Mesenchymal stem cell (in vitro differentiated cells and primary cell): Measurements from ENCODE around the gene OTOS.
A peak's percentile ranks its signal among the peaks of the same experiment; 100 is the strongest.

Experiments used
- DNase-seq: peaks from one replicate; pipeline ENCODE4 v3.0.0-alpha.2; 2013
- H2AFZ ChIP-seq: one replicate; pipeline ENCODE4 v1.6.1; 2013; ENCODE audit warnings: low read depth, mild to moderate bottlenecking, control low read depth, inconsistent platforms, low read length, moderate library complexity
- H2AK5ac ChIP-seq: 2 replicates; pipeline ENCODE4 v1.6.1; 2013; ENCODE audit warnings: low read length, moderate library complexity, mild to moderate bottlenecking, inconsistent platforms; ENCODE audit not compliant: severe bottlenecking
- H2BK120ac ChIP-seq: one replicate; pipeline ENCODE4 v1.6.1; 2013; ENCODE audit warnings: low read depth, mild to moderate bottlenecking, inconsistent platforms, low read length, moderate library complexity
- H2BK12ac ChIP-seq, 2 experiments: one replicate each; pipeline ENCODE4 v1.6.1; 2013; ENCODE audit warnings: inconsistent platforms in 2 of 2, low read length in 2 of 2, mild to moderate bottlenecking in 2 of 2, moderate library complexity in 2 of 2, control low read depth in 1 of 2
- H2BK15ac ChIP-seq: one replicate; pipeline ENCODE4 v1.6.1; 2013; ENCODE audit warnings: mild to moderate bottlenecking, low read depth, inconsistent platforms; ENCODE audit not compliant: poor library complexity, severe bottlenecking
- H2BK5ac ChIP-seq: 2 replicates; pipeline ENCODE4 v1.6.1; 2013; ENCODE audit warnings: low read depth, mild to moderate bottlenecking, low read length, control low read depth, inconsistent platforms; ENCODE audit not compliant: poor library complexity, severe bottlenecking
- H3K14ac ChIP-seq, 2 experiments: one replicate each; pipeline ENCODE4 v1.6.1; 2013; ENCODE audit warnings: inconsistent platforms in 2 of 2, low read length in 2 of 2, control low read depth in 1 of 2, mild to moderate bottlenecking in 1 of 2, moderate library complexity in 1 of 2
- H3K18ac ChIP-seq, 2 experiments: one replicate each; pipeline ENCODE4 v1.6.1; 2013; ENCODE audit warnings: inconsistent platforms in 2 of 2, low read length in 2 of 2, control low read depth in 1 of 2, low read depth in 1 of 2, mild to moderate bottlenecking in 1 of 2
- H3K23ac ChIP-seq, 2 experiments: one replicate each; pipeline ENCODE4 v1.6.1; 2013; ENCODE audit warnings: inconsistent platforms in 2 of 2, low read length in 2 of 2, mild to moderate bottlenecking in 2 of 2, moderate library complexity in 2 of 2, control low read depth in 1 of 2
- H3K27ac ChIP-seq: 2 replicates; pipeline ENCODE4 v1.5.1; 2013; ENCODE audit warnings: mild to moderate bottlenecking, moderate library complexity, low read length, control low read depth, inconsistent platforms; ENCODE audit not compliant: poor library complexity, severe bottlenecking
- H3K27me3 ChIP-seq, 2 experiments: 2 replicates each; pipeline versions ENCODE4 v1.6.1 to v1.7.0; 2013; ENCODE audit warnings: low read length in 2 of 2, mild to moderate bottlenecking in 2 of 2, moderate library complexity in 2 of 2, control low read depth in 1 of 2, inconsistent platforms in 1 of 2; ENCODE audit not compliant: control insufficient read depth in 1 of 2, insufficient read depth in 1 of 2
- H3K36me3 ChIP-seq, 2 experiments: 2 replicates each; pipeline versions ENCODE4 v1.6.1 to v1.7.0; 2013; ENCODE audit warnings: low read length in 2 of 2, control low read depth in 1 of 2, inconsistent platforms in 1 of 2, low read depth in 1 of 2, mild to moderate bottlenecking in 1 of 2; ENCODE audit not compliant: insufficient read depth in 2 of 2, control insufficient read depth in 1 of 2
- H3K4ac ChIP-seq, 2 experiments: one replicate each; pipeline ENCODE4 v1.6.1; 2013; ENCODE audit warnings: inconsistent platforms in 2 of 2, low read length in 2 of 2, mild to moderate bottlenecking in 2 of 2, moderate library complexity in 2 of 2, control low read depth in 1 of 2, low read depth in 1 of 2
- H3K4me1 ChIP-seq: 2 replicates; pipeline ENCODE4 v1.6.1; 2013; ENCODE audit warnings: low read depth, low read length, control low read depth; ENCODE audit not compliant: control insufficient read depth, insufficient read depth
- H3K4me2 ChIP-seq: 2 replicates; pipeline ENCODE4 v1.6.1; 2013; ENCODE audit warnings: low read length, mild to moderate bottlenecking, inconsistent platforms; ENCODE audit not compliant: poor library complexity, severe bottlenecking
- H3K4me3 ChIP-seq, 2 experiments: 2 replicates each; pipeline versions ENCODE4 v1.5.1 to v1.7.0; 2013; ENCODE audit warnings: low read length in 2 of 2, mild to moderate bottlenecking in 2 of 2, control low read depth in 1 of 2, low read depth in 1 of 2; ENCODE audit not compliant: insufficient read depth in 1 of 2
- H3K79me1 ChIP-seq: replicated peaks from 2 replicates; pipeline ENCODE4 v1.6.1; 2013; ENCODE audit warnings: mild to moderate bottlenecking, control low read depth, low read length, inconsistent platforms; ENCODE audit not compliant: poor library complexity, severe bottlenecking
- H3K9ac ChIP-seq: 2 replicates; pipeline ENCODE4 v1.7.0; 2013; ENCODE audit warnings: mild to moderate bottlenecking, low read length, moderate library complexity
- H3K9me3 ChIP-seq: 2 replicates; pipeline ENCODE4 v1.7.0; 2013; ENCODE audit warnings: mild to moderate bottlenecking, low read length; ENCODE audit not compliant: control insufficient read depth
- H4K8ac ChIP-seq: one replicate; pipeline ENCODE4 v1.6.1; 2013; ENCODE audit warnings: inconsistent platforms, mild to moderate bottlenecking, low read length, moderate library complexity
- H4K91ac ChIP-seq: one replicate; pipeline ENCODE4 v1.6.1; 2013; ENCODE audit warnings: mild to moderate bottlenecking, low read length, inconsistent platforms
- WGBS: methylation state at CpG from one replicate; pipeline ENCODE4 v1.1.7; 2013; ENCODE audit warnings: mixed read lengths; 5-methylcytosine and 5-hydroxymethylcytosine counted together

Gene OTOS

GRCh38 chr2:240164586-240164985 lies 24.1 kb upstream of the OTOS start:
- Histone ChIP-seq H3K14ac (no peak overlapping the region), H3K9ac (no peak overlapping the region), H3K27me3 (peaks cover 0 to 53% of the 10 kb centered on the region in 2 experiments), H3K79me1 (no peaks in the 10 kb centered on the region), H3K27ac (no peak overlapping the region), H3K4me2 (no peak overlapping the region), H2AFZ (no peak overlapping the region), H3K4me3 (no peak overlapping the region), H4K8ac (no peak overlapping the region), H3K18ac (no peak overlapping the region), H2AK5ac (no peak overlapping the region), H3K9me3 (no peaks in the 10 kb centered on the region), H3K36me3 (no peaks in the 10 kb centered on the region), H2BK12ac (no peak overlapping the region), H2BK120ac (no peak overlapping the region), H3K4me1 (peaks cover 1% of the 10 kb centered on the region), H3K4ac (no peak overlapping the region), H4K91ac (no peak overlapping the region), H2BK15ac (no peak overlapping the region), H2BK5ac (no peak overlapping the region), H3K23ac (no peak overlapping the region)
- no peak for DNase-seq
- 56% methylated on average over 4 of the region's 5 CpGs for WGBS

GRCh38 chr2:240163844-240164574 lies 23.6 kb upstream of the OTOS start:
- Histone ChIP-seq H2AK5ac (no peak overlapping the region), H3K18ac (no peak overlapping the region), H2BK120ac (no peak overlapping the region), H3K27me3 (peaks cover 0 to 53% of the 10 kb centered on the region in 2 experiments), H4K8ac (no peak overlapping the region), H4K91ac (peak overlapping the region; percentile 43), H3K14ac (peak overlapping the region in 1 of 2 experiments; percentile 51), H3K4me1 (peaks cover 1% of the 10 kb centered on the region), H3K9ac (no peak overlapping the region), H2AFZ (peak overlapping the region; percentile 42), H3K36me3 (no peaks in the 10 kb centered on the region), H3K4ac (peak overlapping the region in 1 of 2 experiments; percentile 35), H3K79me1 (no peaks in the 10 kb centered on the region), H2BK5ac (no peak overlapping the region), H3K9me3 (no peaks in the 10 kb centered on the region), H3K27ac (no peak overlapping the region), H3K4me3 (no peak overlapping the region), H3K23ac (no peak overlapping the region), H2BK12ac (no peak overlapping the region), H3K4me2 (no peak overlapping the region), H2BK15ac (no peak overlapping the region)
- no peak for DNase-seq
- 77% methylated on average over 4 of the region's 4 CpGs for WGBS

GRCh38 chr2:240162939-240163714 lies 22.7 kb upstream of the OTOS start:
- no peak for DNase-seq
- no peak overlapping the region for H2BK5ac ChIP-seq
- no peaks in the 10 kb centered on the region for H3K36me3 ChIP-seq
- no peak overlapping the region for H3K4me3 ChIP-seq
- H2AFZ ChIP-seq: no peak overlapping the region
- H3K14ac ChIP-seq: no peak overlapping the region
- H2BK120ac ChIP-seq: no peak overlapping the region
- H3K18ac ChIP-seq: no peak overlapping the region
- H3K9ac ChIP-seq: no peak overlapping the region
- H4K8ac ChIP-seq: no peak overlapping the region
- H3K27me3 ChIP-seq: peaks cover 0 to 48% of the 10 kb centered on the region in 2 experiments
- H3K27ac ChIP-seq: no peak overlapping the region
- H3K79me1 ChIP-seq: no peaks in the 10 kb centered on the region
- peaks cover 1% of the 10 kb centered on the region for H3K4me1 ChIP-seq
- no peak overlapping the region for H3K4me2 ChIP-seq
- WGBS: 81% methylated on average over 14 of the region's 16 CpGs
- H3K23ac ChIP-seq: no peak overlapping the region
- no peak overlapping the region for H4K91ac ChIP-seq
- H2BK12ac ChIP-seq: no peak overlapping the region
- H2AK5ac ChIP-seq: no peak overlapping the region
- H2BK15ac ChIP-seq: no peak overlapping the region
- H3K9me3 ChIP-seq: no peaks in the 10 kb centered on the region
- H3K4ac ChIP-seq: no peak overlapping the region

- H3K36me3 ChIP-seq: no peaks in the 10 kb centered on the region
- H3K4me1 ChIP-seq: peaks cover 1% of the 10 kb centered on the region
- H2BK12ac ChIP-seq: no peak overlapping the region
- H3K18ac ChIP-seq: no peak overlapping the region
- H2AK5ac ChIP-seq: no peak overlapping the region
- H3K27me3 ChIP-seq: peaks cover 0 to 42% of the 10 kb centered on the region in 2 experiments
- no peak overlapping the region for H3K4me2 ChIP-seq
- no peak overlapping the region for H3K14ac ChIP-seq
- H2AFZ ChIP-seq: no peak overlapping the region
- no peak overlapping the region for H4K8ac ChIP-seq
- 73% methylated on average over 6 of the region's 6 CpGs for WGBS
- no peak overlapping the region for H2BK120ac ChIP-seq
- no peak overlapping the region for H4K91ac ChIP-seq
- no peak overlapping the region for H3K27ac ChIP-seq
- H3K23ac ChIP-seq: no peak overlapping the region
- H3K79me1 ChIP-seq: no peaks in the 10 kb centered on the region
- no peak overlapping the region for H2BK5ac ChIP-seq
- H3K4ac ChIP-seq: no peak overlapping the region
- H3K9ac ChIP-seq: no peak overlapping the region
- no peak overlapping the region for H3K4me3 ChIP-seq
- no peaks in the 10 kb centered on the region for H3K9me3 ChIP-seq
- no peak overlapping the region for H2BK15ac ChIP-seq
- no peak for DNase-seq
Observed at GRCh38 chr2:240162531-240162930, 22.1 kb upstream of the OTOS start.
